Measurements from ENCODE around the gene THAP5. TPM values are rescaled to one million over a fixed set of nuclear protein-coding genes. Genes with fewer than 3 reads are reported as not detected.

Gene THAP5, protein sequence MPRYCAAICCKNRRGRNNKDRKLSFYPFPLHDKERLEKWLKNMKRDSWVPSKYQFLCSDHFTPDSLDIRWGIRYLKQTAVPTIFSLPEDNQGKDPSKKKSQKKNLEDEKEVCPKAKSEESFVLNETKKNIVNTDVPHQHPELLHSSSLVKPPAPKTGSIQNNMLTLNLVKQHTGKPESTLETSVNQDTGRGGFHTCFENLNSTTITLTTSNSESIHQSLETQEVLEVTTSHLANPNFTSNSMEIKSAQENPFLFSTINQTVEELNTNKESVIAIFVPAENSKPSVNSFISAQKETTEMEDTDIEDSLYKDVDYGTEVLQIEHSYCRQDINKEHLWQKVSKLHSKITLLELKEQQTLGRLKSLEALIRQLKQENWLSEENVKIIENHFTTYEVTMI
- 15.8 and 18.3 TPM in 2 replicates for total RNA-seq (2022)
- Bru-seq, nascent RNA = percentile 79 among the genes with signal in this experiment
- percentile 87 among the genes with signal in this experiment for BruChase-seq, experiment 1, labeled RNA remaining after a 6-hour chase
- BruChase-seq, experiment 2, labeled RNA remaining after a 2-hour chase = percentile 93 among the genes with signal in this experiment
- long read RNA-seq, transcript THAP5-203 (3 exons, 3,306 nt) = major isoform, 14 of 19 reads
- long read RNA-seq, partial matches to known transcripts = 0 of 19 reads
- long read RNA-seq, other reads (novel, unspliced or antisense) = 3 of 19 reads

DNA sequence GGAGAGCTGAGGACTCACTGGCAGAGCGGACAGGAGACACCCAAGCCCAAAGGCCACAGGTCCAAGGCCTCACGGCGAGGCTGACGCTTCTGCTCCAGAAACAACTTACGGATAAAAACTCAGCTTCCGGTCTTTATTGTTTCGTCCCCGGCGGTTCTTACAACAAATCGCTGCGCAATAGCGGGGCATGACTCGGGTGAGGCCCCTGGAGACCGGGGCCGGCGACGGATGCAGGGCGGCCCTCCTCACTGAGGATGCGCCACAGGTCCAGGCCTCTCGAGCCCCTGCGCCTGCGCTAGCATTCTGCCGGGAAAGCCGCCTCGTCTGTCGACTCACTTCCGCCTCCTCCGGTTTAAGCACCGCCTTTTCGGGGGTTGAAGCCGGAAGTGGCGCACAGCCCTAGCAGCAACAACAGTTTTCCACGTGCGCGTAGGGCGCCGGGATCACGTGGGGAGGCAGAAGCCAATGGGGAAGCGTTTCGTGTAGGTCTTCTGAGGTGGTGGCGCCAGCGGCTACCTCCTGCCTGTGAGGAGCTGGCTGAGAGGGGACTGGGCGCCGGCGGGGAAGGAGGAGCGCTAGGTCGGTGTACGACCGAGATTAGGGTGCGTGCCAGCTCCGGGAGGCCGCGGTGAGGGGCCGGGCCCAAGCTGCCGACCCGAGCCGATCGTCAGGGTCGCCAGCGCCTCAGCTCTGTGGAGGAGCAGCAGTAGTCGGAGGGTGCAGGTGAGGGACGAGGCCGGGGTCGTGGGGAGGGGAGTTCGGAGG, at the start of gene THAP5, which contains the start of gene DNAJB9:
Gene THAP5, minus strand, starts transcription at position 326 of the 765 bp plus-strand sequence. Its CDS starts 137 bp downstream, at position 189.
Gene DNAJB9, plus strand, starts transcription at position 494 of the 765 bp plus-strand sequence. CDS start 1,853 bp downstream, outside the sequence.
- H3K4me1 Mint-ChIP-seq (ENCODE audit: low read depth, unreplicated experiment) = no peaks in the 10 kb centered on the region
- TF ChIP-seq, protein P1, sequence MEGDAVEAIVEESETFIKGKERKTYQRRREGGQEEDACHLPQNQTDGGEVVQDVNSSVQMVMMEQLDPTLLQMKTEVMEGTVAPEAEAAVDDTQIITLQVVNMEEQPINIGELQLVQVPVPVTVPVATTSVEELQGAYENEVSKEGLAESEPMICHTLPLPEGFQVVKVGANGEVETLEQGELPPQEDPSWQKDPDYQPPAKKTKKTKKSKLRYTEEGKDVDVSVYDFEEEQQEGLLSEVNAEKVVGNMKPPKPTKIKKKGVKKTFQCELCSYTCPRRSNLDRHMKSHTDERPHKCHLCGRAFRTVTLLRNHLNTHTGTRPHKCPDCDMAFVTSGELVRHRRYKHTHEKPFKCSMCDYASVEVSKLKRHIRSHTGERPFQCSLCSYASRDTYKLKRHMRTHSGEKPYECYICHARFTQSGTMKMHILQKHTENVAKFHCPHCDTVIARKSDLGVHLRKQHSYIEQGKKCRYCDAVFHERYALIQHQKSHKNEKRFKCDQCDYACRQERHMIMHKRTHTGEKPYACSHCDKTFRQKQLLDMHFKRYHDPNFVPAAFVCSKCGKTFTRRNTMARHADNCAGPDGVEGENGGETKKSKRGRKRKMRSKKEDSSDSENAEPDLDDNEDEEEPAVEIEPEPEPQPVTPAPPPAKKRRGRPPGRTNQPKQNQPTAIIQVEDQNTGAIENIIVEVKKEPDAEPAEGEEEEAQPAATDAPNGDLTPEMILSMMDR (IDR thresholded peaks at IDR 0.05; ENCODE audit: unreplicated experiment) = no peak
- CTCF ChIA-PET = interaction anchor here (1.2 kb wide), 1 partner anchor 8 kb away, joined by 3 read pairs; no protein-coding TSS in a partner anchor
- intact Hi-C loops (cut with micrococcal nuclease; ENCODE audit: unreplicated experiment) = loop anchor here (5.0 kb wide), 1 partner anchor 42 kb away; the partner anchor contains the start of gene PNPLA8
- peak within 1 kb of the TSS; percentile 99 for H3K4me3 Mint-ChIP-seq (ENCODE audit: low read depth, unreplicated experiment)
- BruUV-seq (replicated peaks) = no TSS peak
- no peaks in the 10 kb centered on the region for H3K27me3 Mint-ChIP-seq (ENCODE audit: unreplicated experiment)
- peaks cover 44% of the 10 kb centered on the region for H3K36me3 Mint-ChIP-seq (ENCODE audit: insufficient read depth, unreplicated experiment)
- no peaks in the 10 kb centered on the region for H3K9me3 Mint-ChIP-seq (ENCODE audit: low read depth, unreplicated experiment)
- peak within 1 kb of the TSS; percentile 99 for H3K27ac Mint-ChIP-seq (ENCODE audit: unreplicated experiment)
- peak; percentile 95 for DNase-seq

DNA sequence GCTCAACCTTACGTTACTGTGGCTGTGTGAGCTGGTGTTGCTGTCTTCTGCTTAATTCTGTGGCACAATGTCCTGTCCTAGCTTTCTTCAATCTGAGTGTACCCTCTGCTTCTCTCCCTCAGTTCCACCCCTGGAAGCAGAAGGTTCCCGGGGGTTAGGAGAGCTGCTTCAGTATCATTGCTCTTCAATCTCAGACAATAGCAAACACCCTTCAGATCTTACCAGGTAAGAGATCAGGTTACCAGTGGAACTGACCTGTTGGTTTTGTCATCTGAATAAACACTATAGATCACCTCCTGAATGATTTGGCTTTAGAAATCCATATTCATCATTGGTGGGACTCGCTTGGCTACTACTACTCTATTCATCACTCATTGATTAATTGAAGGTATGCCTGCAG, 48.5 kb upstream of the THAP5 start:
- DNase-seq = no peak
- TF ChIP-seq, protein P1 (IDR thresholded peaks at IDR 0.05; ENCODE audit: unreplicated experiment) = no peak
- no peaks in the 10 kb centered on the region for H3K4me1 Mint-ChIP-seq (ENCODE audit: low read depth, unreplicated experiment)
- no peak overlapping the region for H3K27ac Mint-ChIP-seq (ENCODE audit: unreplicated experiment)
- H3K4me3 Mint-ChIP-seq (ENCODE audit: low read depth, unreplicated experiment) = no peak overlapping the region
- BruUV-seq (replicated peaks) = no TSS peak
- intact Hi-C loops (cut with micrococcal nuclease; ENCODE audit: unreplicated experiment) = no loop called here
- H3K27me3 Mint-ChIP-seq (ENCODE audit: unreplicated experiment) = peaks cover 17% of the 10 kb centered on the region
- CTCF ChIA-PET = no interaction called here
- no peaks in the 10 kb centered on the region for H3K9me3 Mint-ChIP-seq (ENCODE audit: low read depth, unreplicated experiment)
- H3K36me3 Mint-ChIP-seq (ENCODE audit: insufficient read depth, unreplicated experiment) = no peaks in the 10 kb centered on the region

DNA sequence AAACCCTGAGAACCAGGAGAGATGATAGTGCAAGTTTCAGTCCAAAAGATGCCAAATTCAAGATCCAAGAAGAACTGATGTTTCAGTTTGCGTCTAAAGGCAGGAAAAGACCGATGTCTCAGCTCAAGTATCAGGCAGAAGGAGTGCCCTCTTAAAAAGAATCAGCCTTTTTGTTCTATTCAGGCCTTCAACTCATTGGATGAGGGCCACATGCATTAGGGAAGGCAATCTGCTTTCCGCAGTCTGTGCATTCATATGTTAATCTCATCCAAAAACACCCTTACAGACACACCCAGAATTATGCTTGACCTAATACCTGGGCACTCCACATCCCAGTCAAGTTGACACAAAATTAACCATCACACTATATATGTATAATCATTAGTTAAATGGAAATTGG, 45.4 kb upstream of the THAP5 start:
- H3K4me1 Mint-ChIP-seq (ENCODE audit: low read depth, unreplicated experiment) = no peaks in the 10 kb centered on the region
- no peaks in the 10 kb centered on the region for H3K9me3 Mint-ChIP-seq (ENCODE audit: low read depth, unreplicated experiment)
- intact Hi-C loops (cut with micrococcal nuclease; ENCODE audit: unreplicated experiment) = loop anchor here (5.0 kb wide), 1 partner anchor 197 kb away; no protein-coding TSS in a partner anchor
- DNase-seq = no peak
- CTCF ChIA-PET = no interaction called here
- no TSS peak for BruUV-seq (replicated peaks)
- H3K27ac Mint-ChIP-seq (ENCODE audit: unreplicated experiment) = no peak overlapping the region
- no peaks in the 10 kb centered on the region for H3K36me3 Mint-ChIP-seq (ENCODE audit: insufficient read depth, unreplicated experiment)
- peaks cover 13% of the 10 kb centered on the region for H3K27me3 Mint-ChIP-seq (ENCODE audit: unreplicated experiment)
- H3K4me3 Mint-ChIP-seq (ENCODE audit: low read depth, unreplicated experiment) = no peak overlapping the region
- TF ChIP-seq, protein P1 (IDR thresholded peaks at IDR 0.05; ENCODE audit: unreplicated experiment) = no peak

DNA sequence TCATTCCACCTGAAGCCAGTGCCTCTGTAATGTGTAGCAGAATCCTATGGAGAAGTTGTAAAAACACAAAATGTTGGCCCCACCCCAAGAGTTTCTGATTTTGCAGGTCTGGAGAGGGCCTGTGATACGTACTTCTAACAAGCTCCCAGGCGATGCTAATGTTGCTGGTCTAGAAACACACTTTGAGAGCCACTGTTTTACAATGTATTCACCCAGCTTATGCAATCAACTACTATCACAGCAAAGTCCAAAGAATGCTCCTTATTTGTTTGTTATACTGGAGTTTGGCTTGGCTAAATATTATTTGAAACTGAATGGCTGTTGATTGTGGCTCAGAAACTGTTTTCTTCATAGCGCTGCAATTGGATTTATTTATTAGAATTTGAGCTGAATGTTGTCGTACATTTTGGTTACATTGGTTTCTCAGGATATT, 44.5 kb upstream of the THAP5 start:
- TF ChIP-seq, protein P1 (IDR thresholded peaks at IDR 0.05; ENCODE audit: unreplicated experiment) = no peak
- BruUV-seq (replicated peaks) = no TSS peak
- Mint-ChIP-seq H3K27me3 (ENCODE audit: unreplicated experiment) (peaks cover 13% of the 10 kb centered on the region), H3K36me3 (ENCODE audit: insufficient read depth, unreplicated experiment) (no peaks in the 10 kb centered on the region), H3K9me3 (ENCODE audit: low read depth, unreplicated experiment) (no peaks in the 10 kb centered on the region), H3K4me3 (ENCODE audit: low read depth, unreplicated experiment) (no peak overlapping the region), H3K4me1 (ENCODE audit: low read depth, unreplicated experiment) (no peaks in the 10 kb centered on the region), H3K27ac (ENCODE audit: unreplicated experiment) (no peak overlapping the region)
- no peak for DNase-seq
- intact Hi-C loops (cut with micrococcal nuclease; ENCODE audit: unreplicated experiment) = loop anchor here (5.0 kb wide), 1 partner anchor 198 kb away; no protein-coding TSS in a partner anchor
- CTCF ChIA-PET = no interaction called here

All from Calu3 (cell line).